HG02798 (cell line): ENCODE measurements around the gene FBXL7.

Experiments used
- ATAC-seq: cut with Tn5 transposase; IDR thresholded peaks from one replicate; pipeline ENCODE4 v1.9.1; 2021; ENCODE audit warnings: mild to moderate bottlenecking; ENCODE audit not compliant: unreplicated experiment, poor library complexity

The FBXL7 gene

DNA sequence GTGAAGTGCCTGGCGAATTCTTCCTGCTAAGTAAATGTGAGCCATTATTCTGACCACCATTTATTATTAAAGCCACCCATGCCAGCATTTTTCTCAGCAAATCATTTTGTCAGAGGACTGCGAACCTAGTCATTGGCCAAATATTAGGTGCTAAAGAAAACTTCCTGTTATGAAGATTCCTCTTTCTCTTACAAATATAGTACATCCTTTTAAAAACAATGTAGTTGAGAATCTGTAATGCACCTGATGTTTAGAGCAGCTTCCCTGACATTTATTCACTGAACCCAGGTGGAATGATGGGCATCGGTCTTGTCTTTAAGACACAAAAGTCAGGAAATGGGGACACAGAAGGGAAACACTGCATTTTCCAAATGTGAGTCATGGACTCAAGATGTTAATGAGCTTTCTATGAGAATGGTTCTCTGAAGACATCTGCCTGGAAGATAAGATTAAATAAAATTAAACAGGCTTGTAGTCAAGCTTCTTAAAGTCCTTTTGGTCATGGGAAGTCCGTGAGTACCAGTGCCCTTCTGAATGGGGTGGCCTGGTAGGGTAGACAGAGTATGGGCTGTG lies 290.6 kb downstream of the FBXL7 start:
- ATAC-seq, result no peak

DNA sequence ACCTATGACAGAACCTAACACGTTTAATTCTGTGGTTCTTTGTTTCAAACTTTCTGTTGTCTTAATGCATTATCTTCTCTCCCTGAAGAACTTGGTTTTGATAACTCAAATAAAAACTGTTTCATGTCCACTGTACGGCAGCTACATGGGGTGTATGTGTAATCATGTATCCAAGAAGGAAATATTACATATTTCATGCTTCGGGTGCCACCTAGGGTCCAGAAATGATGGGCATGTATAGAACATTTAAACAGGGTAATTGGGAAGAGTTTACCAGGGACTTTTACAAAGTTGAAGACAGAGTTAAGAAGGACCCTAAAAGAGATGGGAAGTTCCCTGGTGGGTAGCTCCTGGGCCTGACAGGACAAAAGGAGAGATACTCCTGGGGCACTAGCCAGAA lies 291.3 kb downstream of the FBXL7 start:
- no peak for ATAC-seq

DNA sequence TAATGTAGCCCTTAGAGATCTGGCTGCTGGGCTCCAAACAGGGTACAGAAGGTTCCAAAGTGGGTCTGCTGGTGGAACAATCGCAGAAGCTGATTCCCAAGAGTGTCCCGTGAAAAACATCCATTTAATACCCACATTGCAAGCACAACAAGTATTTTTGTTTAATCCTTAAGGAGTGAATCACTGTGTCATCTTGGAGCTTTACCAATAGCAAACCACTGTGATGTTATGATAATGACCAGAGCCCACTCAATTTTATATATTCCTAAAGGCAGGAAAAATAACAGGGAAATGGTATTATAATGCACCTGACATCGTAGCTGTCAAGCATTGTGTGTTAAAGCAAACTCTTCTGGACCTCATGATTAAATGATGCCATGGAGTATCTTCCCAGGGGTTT lies 291.9 kb downstream of the FBXL7 start:
- ATAC-seq, result no peak

DNA sequence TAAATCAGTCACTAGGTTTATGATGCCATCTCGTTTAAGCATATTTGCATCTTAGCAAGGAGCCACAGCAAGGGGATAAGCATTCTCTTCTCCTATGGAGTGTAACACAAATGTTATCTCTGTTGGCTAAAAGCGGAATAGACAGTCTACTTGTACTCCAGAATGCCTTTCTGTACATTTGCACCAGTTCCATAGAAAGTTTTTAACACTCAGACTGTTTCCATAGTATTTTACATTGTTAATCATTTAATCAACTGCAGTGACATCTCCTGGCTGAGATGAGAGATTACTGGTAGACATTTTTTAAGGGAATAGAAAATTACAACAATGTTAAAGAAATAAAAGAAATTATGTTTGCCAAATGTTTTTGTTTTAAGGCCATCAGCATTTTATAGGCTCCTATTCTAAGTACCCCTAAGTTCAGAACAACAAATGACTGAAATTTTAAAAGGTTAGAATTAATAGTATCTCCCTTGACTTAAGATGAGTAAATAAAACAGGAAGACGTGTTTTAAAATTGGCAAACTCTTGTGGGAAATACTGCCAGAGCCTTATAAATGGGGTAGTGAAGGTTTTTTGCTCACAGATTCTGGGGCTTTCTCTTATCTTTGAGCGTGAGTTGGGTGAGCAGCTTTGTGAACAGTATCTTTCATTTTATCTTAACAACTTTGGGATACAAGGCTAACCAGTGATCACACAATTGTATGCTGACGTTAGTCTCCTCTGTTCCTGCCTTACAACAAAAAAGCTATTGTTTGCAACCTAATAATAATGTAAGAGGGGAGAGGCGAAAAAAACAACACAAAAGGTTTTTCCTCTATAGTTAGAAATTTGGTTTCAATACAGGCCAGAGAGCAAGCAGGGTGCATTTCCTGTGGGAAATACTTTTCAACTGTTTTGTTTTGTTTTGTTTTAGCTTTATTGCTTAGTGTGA lies 294.3 kb downstream of the FBXL7 start:
- no peak for ATAC-seq

DNA sequence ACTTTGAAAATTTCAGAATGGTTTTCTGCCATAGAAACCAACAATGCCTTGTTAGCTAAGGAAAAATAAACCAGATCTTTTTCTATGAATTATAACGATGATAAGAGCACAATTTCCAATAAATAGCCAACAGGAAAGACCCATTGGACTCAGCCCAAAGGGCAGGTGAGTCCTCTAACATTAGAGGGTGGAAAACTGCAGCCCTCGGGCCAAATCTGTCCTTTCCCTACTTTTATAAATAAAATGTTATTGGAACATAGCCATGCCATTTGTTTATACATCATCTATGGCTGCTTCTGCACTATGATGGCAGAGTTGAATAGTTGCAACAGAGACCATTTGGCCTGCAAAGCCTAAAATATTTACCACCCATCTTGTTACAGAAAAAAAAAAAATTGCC lies 296.1 kb downstream of the FBXL7 start:
- ATAC-seq, result no peak

DNA sequence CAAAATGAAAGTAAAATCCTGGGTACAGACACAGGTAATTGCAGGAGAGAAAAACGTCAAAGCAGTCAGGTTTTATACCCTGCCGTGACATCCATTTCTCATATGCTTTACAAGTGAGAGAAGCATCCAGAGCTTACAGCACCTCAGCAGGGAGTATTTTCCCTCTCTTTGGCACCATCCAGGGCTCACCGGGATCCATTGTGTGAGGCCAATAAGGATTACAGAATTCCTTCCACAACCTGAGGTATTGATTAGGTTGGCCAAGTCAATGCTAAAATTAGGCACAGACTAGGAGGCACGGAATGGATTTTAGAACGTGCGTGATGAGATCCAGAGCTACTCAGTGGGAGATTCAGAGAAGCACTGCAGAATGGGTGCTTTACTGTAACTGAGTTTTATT lies 296.6 kb downstream of the FBXL7 start:
- no peak for ATAC-seq

DNA sequence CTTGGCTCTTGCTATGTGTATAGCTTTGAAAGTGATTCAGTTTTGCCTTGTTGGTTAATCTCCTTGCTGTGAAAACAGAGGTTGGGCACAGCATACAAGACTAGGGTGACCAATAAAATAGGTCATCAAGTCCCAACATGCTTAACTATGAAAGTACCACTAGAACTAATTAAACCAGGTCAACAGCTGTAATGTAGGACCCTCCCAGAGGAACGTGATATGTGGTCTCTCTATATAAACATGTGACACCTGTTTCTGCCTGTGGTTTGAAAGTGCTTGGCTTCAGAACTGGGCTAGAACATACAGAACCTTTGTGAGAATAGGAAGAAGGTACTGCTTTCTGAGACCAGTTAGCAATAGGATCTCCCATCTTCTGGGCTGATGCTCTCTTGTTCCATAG lies 297.1 kb downstream of the FBXL7 start:
- no peak for ATAC-seq

DNA sequence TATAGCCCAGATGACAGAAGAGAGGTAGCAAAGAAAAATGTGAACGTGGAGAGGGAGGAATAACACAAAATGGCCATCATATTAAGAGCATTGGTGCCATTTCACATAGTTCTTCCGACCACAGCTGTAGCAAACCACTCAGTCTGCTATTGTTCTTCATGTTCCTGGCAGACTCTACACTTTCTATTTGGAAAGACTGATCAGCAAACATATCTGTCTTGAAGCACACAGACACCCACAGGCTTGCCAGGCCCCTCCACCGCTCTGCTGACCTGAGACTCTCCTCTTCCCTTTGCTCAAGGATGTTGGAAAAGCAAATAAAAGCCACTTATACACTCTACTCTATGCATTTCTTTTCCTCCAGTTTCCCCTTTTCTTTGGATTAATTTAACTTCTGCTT lies 298.0 kb downstream of the FBXL7 start:
- ATAC-seq, result no peak

DNA sequence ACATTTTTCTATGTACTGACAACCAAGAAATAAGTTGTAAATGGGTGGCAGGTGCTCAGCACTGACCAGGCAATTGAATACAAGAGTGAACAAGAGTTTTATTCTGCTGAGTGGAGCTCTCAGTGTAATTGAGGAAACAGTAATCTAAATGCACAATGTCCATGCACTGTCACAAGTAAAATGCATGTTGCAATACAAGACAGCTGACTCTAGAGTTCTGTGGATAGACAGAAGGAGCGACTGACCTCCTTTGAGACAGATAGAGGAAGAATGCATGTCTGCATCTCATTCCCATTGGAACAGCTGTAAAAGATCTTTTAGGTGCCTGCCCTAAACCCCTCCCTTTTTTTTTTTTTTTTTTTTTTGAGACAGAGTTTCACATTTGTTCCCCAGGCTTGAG lies 299.0 kb downstream of the FBXL7 start:
- no peak for ATAC-seq

DNA sequence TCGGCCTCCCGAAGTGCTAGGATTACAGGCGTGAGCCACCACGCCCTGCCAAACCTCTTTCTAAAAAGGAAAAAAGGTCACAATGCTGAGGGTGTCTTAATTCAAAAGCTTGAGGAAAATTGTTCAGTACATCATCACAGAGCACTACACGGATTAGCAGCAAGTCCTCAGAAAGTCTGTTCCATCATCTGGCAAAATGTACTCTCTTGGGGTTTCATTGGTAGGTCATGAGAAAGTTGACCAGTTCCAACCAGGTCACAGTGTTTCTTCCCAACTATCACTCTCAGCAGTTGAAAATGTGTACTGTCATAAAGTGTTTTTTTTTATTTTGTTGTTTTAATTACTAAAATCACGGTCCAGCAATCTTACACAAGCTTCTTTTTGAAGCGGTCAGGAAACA lies 299.6 kb downstream of the FBXL7 start:
- no peak for ATAC-seq

DNA sequence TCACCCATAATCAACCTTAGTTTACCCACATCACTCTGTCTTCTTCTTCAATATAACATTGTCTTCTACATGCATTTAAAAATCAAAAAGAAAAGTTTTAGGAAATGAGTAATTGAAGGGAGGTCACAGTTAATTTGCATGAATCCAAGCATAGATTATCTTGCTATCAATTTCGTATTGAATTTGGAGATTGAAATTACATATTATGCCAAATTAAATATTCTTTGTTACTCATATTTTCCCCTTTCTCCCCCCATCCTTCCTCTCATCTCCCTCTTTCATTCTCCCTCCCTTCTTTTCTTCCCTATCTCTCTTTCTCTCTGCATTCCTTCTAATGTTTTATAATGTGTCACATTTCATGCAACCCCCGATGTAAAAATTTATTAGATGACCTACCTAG lies 303.3 kb downstream of the FBXL7 start:
- no peak for ATAC-seq

DNA sequence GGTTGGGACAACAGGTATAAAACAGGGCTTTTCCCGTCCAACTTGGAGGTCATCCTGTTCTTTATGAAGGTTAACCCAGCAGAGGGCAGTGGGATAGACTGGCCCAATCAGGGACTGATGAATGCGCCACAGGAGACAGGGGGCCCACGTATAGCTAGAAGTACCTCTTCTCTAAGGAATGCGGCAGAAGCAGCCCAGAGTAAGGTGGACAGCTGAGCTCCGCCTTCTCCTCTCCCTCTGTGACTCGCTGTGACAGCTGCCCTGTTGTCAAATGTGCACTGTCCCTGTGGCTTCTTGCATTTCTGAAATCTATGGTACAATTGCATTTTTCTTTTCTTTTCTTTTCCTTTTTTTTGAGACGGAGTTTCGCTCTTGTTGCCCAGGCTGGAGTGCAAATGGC lies 306.6 kb downstream of the FBXL7 start:
- ATAC-seq, result no peak

DNA sequence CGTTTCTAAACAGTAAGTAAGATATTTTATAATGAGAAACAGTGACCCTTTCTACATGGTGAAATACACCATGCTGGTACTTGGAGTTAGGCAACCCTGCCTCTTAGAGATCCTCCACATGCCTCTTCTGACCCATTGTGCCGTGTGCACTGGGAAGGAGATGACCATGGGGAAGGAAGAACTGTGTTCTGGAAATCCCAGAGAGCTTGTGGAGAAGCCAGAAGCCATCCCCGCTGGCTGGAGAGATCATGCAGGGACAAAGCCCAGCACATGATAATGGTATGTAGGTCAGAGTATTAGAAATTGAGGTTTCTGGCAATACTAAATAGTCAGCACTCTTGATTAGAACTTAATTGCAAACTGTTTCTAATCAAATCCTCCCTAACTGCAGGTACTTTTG lies 307.3 kb downstream of the FBXL7 start:
- no peak for ATAC-seq

DNA sequence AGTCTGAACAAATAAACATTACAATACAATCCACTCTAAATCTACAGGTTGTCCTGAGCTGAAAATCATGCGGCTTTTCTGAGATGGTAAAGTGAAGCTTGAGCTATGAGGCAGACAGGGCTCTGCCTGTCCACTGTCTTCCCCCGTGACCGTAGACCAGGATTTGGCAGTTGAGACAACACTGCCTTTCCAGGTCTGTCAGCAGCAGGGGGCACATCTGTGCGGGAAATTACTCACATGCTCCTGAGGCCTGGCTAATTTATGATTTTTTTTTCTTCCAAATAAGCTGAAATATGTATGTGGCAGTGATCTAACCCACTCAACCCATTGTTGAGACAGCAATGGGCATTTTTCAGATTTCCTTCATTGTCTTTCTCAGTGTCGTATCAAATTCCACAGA lies 307.9 kb downstream of the FBXL7 start:
- no peak for ATAC-seq

DNA sequence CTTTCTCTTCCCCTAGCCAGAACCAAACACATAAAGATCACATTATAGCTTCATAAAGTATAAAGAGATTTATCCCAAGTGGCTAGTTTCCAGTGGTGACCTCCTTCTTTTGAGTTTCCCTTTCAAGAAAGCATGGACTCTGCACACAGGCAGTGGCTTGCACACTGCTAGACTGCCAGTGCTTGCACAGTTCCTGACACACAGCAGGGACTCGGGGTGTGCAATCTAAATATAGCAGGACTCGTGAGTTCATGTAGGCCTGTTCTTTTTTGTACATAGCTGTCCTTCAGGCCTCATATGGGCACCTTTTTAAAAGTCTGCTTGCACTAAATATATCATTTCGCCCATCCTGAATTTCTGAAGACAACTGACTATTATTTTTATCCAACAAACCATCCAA lies 308.6 kb downstream of the FBXL7 start:
- ATAC-seq, result no peak

DNA sequence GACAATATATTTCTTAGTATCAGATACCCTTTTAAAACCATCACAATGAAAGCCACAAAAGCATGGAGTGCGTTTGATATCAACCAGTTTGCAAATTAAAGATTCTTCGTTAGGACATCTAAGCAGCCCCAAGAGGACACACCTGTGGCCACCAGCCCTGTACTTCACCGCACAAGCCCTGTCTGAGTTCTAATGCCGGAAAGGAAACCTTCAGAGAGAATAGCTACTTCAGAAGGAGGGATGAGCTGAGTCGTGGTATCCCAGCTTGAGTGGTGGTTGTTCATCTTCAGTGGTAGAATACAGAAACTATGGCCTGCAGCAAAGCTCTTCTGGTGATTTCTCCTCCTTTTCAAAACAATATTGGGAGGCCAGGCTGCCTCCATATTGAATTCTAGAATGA lies 319.6 kb downstream of the FBXL7 start:
- ATAC-seq, result no peak

DNA sequence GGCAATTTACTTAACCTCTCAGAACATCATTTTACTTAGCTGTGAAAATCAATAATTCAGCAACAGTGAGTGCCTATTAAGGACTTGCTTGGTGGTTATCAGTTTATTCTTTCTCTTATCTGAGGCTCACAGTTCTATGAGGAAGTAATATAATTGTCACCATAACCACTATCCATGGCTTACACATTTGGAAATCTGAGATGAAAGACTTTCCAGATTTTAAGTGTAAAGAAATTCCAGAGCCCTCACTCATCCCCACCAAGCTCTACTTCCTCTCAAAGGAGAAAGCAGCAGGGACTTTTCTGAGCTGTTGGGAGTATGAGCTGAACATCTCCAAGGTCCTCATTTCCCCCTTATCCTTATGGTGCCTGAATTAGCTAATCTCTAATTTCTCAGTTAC lies 321.5 kb downstream of the FBXL7 start:
- no peak for ATAC-seq

DNA sequence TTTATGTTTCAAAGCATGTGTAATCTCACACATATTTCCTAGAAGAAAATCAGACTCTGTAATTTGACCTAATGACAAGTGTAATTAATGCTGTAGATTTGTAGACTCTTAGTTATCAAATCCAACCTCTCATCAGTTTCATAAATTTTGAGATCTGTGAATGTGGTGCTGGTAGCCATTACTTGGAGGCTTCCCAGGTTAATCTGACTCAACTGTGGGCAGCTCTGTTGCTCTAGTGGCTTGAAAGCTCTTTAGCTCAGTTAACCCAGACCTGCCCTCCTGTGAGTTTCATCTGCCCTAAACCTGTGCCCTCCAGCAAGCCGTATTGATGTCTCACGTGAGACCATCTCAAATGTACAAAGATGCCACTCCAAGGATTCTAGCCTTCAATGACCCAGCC lies 323.4 kb downstream of the FBXL7 start:
- ATAC-seq, result no peak

DNA sequence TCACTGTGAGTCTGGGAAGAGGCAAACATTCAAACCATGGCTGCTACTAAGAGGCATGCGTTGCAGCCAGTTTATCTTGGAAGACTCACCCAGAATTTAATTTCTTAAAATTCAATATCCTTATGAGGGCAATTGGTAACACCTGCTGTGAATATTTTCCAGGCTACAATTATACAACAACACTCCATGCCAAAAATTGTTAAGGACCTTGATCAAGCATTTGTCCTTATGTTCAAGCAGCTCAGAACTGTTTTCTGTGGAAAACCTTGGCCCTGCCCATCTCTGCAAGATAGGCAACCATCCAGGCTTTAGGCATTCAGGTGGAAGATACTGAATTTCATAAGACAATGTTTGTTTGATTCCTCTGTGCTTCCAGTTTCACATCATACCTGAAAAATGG lies 327.8 kb downstream of the FBXL7 start:
- ATAC-seq, result no peak

DNA sequence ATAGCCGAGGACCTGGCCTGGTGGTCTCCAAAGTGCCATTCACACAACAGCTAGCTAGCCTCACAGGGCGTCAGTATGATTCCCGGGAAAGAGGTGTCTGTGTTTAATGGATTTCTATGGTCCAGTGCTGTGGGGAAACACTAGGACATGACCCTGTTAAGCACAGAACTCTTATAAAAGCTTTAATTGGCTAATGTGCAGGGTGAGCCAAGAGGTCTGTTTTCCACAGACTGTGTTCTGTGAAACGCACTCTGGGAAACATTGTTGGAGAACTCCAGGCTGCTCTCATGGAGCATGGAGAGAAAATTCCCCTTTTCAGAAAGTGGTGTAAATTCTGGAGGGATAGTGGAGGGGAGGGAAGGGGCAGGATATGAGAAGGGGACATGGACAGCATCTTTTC lies 331.4 kb downstream of the FBXL7 start:
- ATAC-seq, result no peak

DNA sequence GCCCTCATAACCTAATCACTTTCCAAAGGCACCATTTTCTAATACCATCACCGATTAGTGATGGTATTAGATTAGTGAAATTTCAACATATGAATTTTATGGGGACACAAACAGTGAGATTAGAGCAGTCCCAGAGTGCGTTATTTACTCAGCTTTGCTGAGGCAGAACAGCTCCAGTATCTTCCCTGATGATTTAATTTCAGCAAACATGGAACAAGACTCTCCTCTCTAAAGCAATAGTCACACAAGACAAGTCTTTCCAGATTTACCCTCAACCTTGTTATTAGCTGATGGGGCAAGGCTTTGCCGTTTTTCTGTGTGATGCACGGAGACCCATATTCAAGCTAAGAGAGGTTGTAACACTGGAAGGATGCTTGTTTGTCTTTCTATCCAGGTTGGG lies 333.4 kb downstream of the FBXL7 start:
- no peak for ATAC-seq

DNA sequence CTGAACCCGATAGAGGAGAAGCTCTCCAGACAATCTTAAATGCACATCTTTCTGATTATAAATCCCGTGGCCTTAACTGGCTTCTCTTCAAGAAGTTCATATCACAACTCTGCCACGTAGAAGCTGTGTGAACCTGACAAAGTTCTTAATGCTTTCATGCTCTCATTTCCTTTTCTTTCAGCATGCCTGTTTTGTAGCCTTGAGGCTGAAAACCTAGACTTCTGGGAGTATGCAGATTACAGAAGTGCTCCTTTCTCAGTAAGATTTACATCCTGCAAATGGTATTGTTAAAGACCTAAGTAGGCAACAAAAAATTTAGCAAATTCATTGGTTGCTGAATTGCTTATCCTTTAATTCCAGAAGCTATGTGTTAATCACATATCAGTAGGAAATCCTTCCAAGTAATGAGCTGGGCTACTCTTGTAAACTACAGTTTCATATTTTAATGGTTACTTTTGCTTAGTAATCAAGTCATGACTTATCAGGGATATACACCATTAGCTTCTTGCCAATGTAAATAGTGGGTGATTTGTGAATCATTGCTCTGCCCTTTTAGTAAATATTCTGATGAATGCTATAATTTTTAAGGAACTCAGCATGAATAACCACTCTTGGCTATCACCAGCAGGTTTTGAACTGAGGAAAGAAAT lies 334.7 kb downstream of the FBXL7 start:
- no peak for ATAC-seq
